ENCODE measurements around the gene CDH26. TPM values are rescaled to one million over a fixed set of nuclear protein-coding genes. Genes with fewer than 3 reads are reported as not detected.

CDH26 gene
- total and polyA plus RNA-seq, 10 of the 15 experiments (the other 5 are each of a cell fraction or from before 2014, with no cell fraction given): 0.03 to 0.19 (median 0.08) TPM; not detected in 4

DNA sequence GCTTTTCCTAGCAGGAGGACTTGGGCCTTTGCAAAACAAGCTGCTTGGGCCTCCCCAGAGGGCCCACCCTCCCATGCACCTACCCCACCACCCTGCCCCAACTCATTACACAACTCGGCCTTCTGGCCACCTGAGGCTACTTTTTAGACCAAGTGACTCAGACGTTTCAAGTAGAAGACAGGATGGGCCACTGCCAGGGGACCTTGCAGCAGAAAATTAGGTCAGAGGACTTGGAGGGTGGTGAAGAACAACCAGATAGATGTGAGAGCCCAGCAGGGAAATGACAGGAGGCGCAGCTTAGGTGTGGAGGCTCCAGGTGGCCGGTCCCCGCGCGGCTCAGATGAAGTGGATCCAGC is 19.5 kb upstream of the CDH26 start:
- Histone ChIP-seq H3K36me3 (ENCODE audit: control insufficient read depth in 2 of 2, insufficient read depth in 2 of 2, low read length in 1 of 2) (no peaks in the 10 kb centered on the region; a peak in 1 of 4 replicates), H3K9ac (ENCODE audit: control insufficient read depth, insufficient read depth, low read length) (no peak overlapping the region), H4K20me1 (ENCODE audit: control insufficient read depth, insufficient read depth) (no peaks in the 10 kb centered on the region), H3K27me3 (replicated peaks in 1 of 2; ENCODE audit: control insufficient read depth in 2 of 2, insufficient read depth in 2 of 2, low read length in 1 of 2) (no peaks in the 10 kb centered on the region), H3K4me1 (ENCODE audit: control insufficient read depth, insufficient read depth, low read length) (peaks cover 10% of the 10 kb centered on the region), H3K79me2 (ENCODE audit: control insufficient read depth, insufficient read depth, low read length) (peaks cover 14% of the 10 kb centered on the region), H3K9me3 (replicated peaks; ENCODE audit: control insufficient read depth, insufficient read depth, low read length) (no peaks in the 10 kb centered on the region), H3K4me2 (ENCODE audit: control insufficient read depth, insufficient read depth) (peak overlapping the region; percentile 81), H3K4me3 (peak overlapping the region; percentile 99; the same call in 1 of the 2 replicates), H2AFZ (ENCODE audit: control insufficient read depth, low read depth, low read length) (no peak overlapping the region), H3K27ac (ENCODE audit: control insufficient read depth, insufficient read depth) (no peak overlapping the region)
- ChIA-PET POLR2A (no interaction called here), CTCF (interaction anchor here (1.5 to 9.5 kb wide), 2 partner anchors 11 to 16 kb away, joined by 4 to 173 read pairs; no protein-coding TSS in a partner anchor), RAD21 (ENCODE audit: unreplicated experiment) (interaction anchor here (1.8 kb wide), 1 partner anchor 10 kb away, joined by 4 read pairs; no protein-coding TSS in a partner anchor), SMC1A (ENCODE audit: uncharacterized antibody, unreplicated experiment) (interaction anchor here (0.9 to 1.4 kb wide), 2 partner anchors 11 kb away, joined by 3 read pairs; no protein-coding TSS in a partner anchor)
- intact Hi-C loops (cut with micrococcal nuclease; ENCODE audit: unreplicated experiment): no loop called here
- TF ChIP-seq MTA2 (IDR thresholded peaks at IDR 0.05; ENCODE audit: low read depth) (no peak), YY1 (IDR thresholded peaks at IDR 0.05; ENCODE audit: low read depth, low read length) (no peak), FOXK2 (IDR thresholded peaks at IDR 0.05) (no peak), E4F1 (IDR thresholded peaks at IDR 0.05; ENCODE audit: borderline replicate concordance, partially characterized antibody) (no peak), BCL11A (IDR thresholded peaks at IDR 0.05; ENCODE audit: low read depth, low read length) (no peak), EED (IDR thresholded peaks at IDR 0.05; ENCODE audit: low read depth) (no peak), ZNF217 (IDR thresholded peaks at IDR 0.05) (no peak), NBN (IDR thresholded peaks at IDR 0.05) (no peak), TAF1 (IDR thresholded peaks at IDR 0.05; ENCODE audit: borderline replicate concordance, low read depth, low read length) (no peak)
- TF ChIP-seq, protein P1, sequence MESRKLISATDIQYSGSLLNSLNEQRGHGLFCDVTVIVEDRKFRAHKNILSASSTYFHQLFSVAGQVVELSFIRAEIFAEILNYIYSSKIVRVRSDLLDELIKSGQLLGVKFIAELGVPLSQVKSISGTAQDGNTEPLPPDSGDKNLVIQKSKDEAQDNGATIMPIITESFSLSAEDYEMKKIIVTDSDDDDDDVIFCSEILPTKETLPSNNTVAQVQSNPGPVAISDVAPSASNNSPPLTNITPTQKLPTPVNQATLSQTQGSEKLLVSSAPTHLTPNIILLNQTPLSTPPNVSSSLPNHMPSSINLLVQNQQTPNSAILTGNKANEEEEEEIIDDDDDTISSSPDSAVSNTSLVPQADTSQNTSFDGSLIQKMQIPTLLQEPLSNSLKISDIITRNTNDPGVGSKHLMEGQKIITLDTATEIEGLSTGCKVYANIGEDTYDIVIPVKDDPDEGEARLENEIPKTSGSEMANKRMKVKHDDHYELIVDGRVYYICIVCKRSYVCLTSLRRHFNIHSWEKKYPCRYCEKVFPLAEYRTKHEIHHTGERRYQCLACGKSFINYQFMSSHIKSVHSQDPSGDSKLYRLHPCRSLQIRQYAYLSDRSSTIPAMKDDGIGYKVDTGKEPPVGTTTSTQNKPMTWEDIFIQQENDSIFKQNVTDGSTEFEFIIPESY (IDR thresholded peaks at IDR 0.05): no peak
- ATAC-seq: no peak
- no TSS peak for BruUV-seq (replicated peaks)
- FAIRE-seq: no peak
- 91% methylated on average over 7 of the region's 7 CpGs for WGBS (ENCODE audit: insufficient coverage, insufficient replicate concordance, low lambda C conversion rate, missing lambda C conversion rate)
- in situ Hi-C loops (cut with MboI): no loop called here
- DNase-seq (ENCODE audit: low read depth, low spot score): no peak
